ENCODE results near the gene RHOT2.

DNA sequence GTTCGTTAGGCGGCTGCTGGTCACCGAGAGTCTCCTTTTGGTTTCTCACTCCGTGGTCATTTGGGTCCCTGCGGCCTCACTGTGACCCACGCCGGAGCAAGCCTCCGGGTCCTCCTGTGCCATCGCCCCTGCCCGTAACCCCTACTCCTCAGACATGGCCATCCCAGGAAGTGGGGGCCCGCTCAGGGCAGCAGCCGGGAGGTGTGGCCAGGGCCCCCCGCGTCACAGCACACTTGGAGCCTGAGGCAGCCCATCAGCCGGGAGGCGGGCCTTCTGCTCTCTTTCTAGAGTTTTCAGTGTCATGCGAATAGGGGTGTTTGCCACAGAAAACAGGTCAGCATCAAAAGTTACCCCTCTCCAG, 45.0 kb upstream of the RHOT2 start:
- TF ChIP-seq, protein P1, sequence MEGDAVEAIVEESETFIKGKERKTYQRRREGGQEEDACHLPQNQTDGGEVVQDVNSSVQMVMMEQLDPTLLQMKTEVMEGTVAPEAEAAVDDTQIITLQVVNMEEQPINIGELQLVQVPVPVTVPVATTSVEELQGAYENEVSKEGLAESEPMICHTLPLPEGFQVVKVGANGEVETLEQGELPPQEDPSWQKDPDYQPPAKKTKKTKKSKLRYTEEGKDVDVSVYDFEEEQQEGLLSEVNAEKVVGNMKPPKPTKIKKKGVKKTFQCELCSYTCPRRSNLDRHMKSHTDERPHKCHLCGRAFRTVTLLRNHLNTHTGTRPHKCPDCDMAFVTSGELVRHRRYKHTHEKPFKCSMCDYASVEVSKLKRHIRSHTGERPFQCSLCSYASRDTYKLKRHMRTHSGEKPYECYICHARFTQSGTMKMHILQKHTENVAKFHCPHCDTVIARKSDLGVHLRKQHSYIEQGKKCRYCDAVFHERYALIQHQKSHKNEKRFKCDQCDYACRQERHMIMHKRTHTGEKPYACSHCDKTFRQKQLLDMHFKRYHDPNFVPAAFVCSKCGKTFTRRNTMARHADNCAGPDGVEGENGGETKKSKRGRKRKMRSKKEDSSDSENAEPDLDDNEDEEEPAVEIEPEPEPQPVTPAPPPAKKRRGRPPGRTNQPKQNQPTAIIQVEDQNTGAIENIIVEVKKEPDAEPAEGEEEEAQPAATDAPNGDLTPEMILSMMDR (conservative IDR thresholded peaks at IDR 0.05; ENCODE audit: low read depth, low read length) = no peak
- TF ChIP-seq EZH2 (IDR thresholded peaks at IDR 0.05; ENCODE audit: borderline replicate concordance, low read depth, low read length, poor library complexity, severe bottlenecking) = no peak
